ENCODE results near the gene CALCOCO1. TPM values are rescaled to one million over a fixed set of nuclear protein-coding genes. Genes with fewer than 3 reads are reported as not detected.

The CALCOCO1 gene
- total RNA-seq, 1 experiment from 2014 or later, result 48.0 TPM

DNA sequence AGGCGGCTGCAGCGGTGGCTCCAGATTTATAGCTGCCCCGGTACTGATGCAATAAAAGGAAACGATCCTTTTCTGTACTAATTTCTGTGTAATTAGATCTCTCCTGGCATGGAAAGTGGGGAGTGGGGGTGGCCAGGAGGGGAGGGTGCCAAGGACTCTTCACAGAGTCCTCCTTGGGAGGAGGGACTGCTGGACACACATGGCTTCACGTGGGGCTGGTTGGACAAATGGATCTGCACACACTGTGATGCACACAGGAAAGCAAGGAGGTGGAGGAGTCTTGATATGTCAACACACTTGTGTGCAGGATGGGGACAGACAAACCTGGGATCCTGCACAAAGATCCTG lies 27.6 kb downstream of the CALCOCO1 start:
- Histone ChIP-seq H3K27me3 (ENCODE audit: control insufficient read depth, insufficient read depth, low read length) (peaks cover 12% of the 10 kb centered on the region), H3K36me3 (ENCODE audit: control insufficient read depth, insufficient read depth, low read length) (no peaks in the 10 kb centered on the region), H3K4me1 (ENCODE audit: control insufficient read depth, insufficient read depth, low read length) (peaks cover 4% of the 10 kb centered on the region; the same call in 1 of the 2 replicates), H3K27ac (ENCODE audit: low read length) (no peak overlapping the region), H3K9me3 (ENCODE audit: control insufficient read depth, insufficient read depth, low read depth, low read length) (no peaks in the 10 kb centered on the region), H3K4me3 (ENCODE audit: low read depth in 2 of 2, low read length in 2 of 2) (no peak overlapping the region)
- ChIA-PET CTCF (interaction anchor here (0.6 to 1.6 kb wide), 5 partner anchors 9 to 51 kb away, joined by 3 to 9 read pairs (median 3); no protein-coding TSS in a partner anchor), POLR2A (no interaction called here)
- BruUV-seq (replicated peaks), result no TSS peak
- intact Hi-C loops (cut with micrococcal nuclease; ENCODE audit: unreplicated experiment), result loop anchor here (5.0 kb wide), 1 partner anchor 518 kb away; no protein-coding TSS in a partner anchor
- TF ChIP-seq, protein P1, sequence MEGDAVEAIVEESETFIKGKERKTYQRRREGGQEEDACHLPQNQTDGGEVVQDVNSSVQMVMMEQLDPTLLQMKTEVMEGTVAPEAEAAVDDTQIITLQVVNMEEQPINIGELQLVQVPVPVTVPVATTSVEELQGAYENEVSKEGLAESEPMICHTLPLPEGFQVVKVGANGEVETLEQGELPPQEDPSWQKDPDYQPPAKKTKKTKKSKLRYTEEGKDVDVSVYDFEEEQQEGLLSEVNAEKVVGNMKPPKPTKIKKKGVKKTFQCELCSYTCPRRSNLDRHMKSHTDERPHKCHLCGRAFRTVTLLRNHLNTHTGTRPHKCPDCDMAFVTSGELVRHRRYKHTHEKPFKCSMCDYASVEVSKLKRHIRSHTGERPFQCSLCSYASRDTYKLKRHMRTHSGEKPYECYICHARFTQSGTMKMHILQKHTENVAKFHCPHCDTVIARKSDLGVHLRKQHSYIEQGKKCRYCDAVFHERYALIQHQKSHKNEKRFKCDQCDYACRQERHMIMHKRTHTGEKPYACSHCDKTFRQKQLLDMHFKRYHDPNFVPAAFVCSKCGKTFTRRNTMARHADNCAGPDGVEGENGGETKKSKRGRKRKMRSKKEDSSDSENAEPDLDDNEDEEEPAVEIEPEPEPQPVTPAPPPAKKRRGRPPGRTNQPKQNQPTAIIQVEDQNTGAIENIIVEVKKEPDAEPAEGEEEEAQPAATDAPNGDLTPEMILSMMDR (IDR thresholded peaks at IDR 0.05), result no peak
- TF ChIP-seq POLR2AphosphoS5 (IDR thresholded peaks at IDR 0.05; ENCODE audit: low read depth, low read length) (no peak), SIN3A (IDR thresholded peaks at IDR 0.05; ENCODE audit: borderline replicate concordance, insufficient read depth, low read depth, low read length) (no peak)
- DNase-seq (ENCODE audit: low read depth, low spot score) (no peak), ATAC-seq (no peak)
- in situ Hi-C loops (cut with HindIII; ENCODE audit: low pct_unique_long_range_greater_than_20kb, low sequenced_read_pairs), result no loop called here

DNA sequence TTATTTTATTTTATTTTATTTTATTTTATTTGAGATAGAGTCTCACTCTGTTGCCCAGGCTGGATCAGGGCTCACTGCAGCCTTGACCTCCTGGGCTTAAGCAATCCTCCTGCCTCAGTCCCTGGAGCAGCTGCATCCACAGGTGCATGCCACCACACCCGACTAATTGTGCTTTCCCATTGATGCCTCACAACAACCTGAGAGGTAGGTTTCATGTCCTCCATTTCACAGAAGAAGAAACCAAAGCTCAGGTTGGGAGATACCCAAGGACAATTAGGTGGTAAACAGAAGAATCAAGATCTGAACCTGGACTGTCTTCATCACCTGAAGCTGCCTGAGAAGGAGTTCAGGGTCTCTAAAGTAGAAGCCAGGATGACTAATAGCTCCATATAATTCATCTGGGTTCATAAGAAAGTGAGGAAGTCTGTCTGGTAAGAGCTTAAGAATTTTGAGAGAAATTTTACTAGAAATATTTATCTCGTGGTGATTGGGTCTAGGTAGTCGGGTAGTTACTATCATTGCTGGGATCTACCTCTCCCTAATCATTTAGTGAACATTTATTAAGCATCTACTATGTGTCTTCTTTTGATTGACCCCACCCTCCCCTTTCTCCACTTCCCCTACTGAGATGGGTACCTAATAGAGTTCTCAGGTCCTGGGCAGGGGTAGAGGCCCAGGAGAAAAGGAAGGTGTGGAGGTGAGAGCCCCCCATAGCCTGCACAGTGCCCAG lies 28.1 kb downstream of the CALCOCO1 start:
- H3K4me3 ChIP-seq (ENCODE audit: low read depth in 2 of 2, low read length in 2 of 2), result no peak overlapping the region
- peaks cover 12% of the 10 kb centered on the region for H3K27me3 ChIP-seq (ENCODE audit: control insufficient read depth, insufficient read depth, low read length)
- no TSS peak for BruUV-seq (replicated peaks)
- H3K9me3 ChIP-seq (ENCODE audit: control insufficient read depth, insufficient read depth, low read depth, low read length), result no peaks in the 10 kb centered on the region
- intact Hi-C loops (cut with micrococcal nuclease; ENCODE audit: unreplicated experiment), result no loop called here
- DNase-seq (ENCODE audit: low read depth, low spot score) (no peak), ATAC-seq (no peak)
- CTCF ChIA-PET, result interaction anchor here (0.6 to 1.6 kb wide), 4 partner anchors 9 to 285 kb away, joined by 3 to 9 read pairs (median 4); no protein-coding TSS in a partner anchor
- H3K27ac ChIP-seq (ENCODE audit: low read length), result no peak overlapping the region
- in situ Hi-C loops (cut with HindIII; ENCODE audit: low pct_unique_long_range_greater_than_20kb, low sequenced_read_pairs), result no loop called here
- no peaks in the 10 kb centered on the region for H3K36me3 ChIP-seq (ENCODE audit: control insufficient read depth, insufficient read depth, low read length)
- POLR2A ChIA-PET, result no interaction called here
- TF ChIP-seq, protein P2, sequence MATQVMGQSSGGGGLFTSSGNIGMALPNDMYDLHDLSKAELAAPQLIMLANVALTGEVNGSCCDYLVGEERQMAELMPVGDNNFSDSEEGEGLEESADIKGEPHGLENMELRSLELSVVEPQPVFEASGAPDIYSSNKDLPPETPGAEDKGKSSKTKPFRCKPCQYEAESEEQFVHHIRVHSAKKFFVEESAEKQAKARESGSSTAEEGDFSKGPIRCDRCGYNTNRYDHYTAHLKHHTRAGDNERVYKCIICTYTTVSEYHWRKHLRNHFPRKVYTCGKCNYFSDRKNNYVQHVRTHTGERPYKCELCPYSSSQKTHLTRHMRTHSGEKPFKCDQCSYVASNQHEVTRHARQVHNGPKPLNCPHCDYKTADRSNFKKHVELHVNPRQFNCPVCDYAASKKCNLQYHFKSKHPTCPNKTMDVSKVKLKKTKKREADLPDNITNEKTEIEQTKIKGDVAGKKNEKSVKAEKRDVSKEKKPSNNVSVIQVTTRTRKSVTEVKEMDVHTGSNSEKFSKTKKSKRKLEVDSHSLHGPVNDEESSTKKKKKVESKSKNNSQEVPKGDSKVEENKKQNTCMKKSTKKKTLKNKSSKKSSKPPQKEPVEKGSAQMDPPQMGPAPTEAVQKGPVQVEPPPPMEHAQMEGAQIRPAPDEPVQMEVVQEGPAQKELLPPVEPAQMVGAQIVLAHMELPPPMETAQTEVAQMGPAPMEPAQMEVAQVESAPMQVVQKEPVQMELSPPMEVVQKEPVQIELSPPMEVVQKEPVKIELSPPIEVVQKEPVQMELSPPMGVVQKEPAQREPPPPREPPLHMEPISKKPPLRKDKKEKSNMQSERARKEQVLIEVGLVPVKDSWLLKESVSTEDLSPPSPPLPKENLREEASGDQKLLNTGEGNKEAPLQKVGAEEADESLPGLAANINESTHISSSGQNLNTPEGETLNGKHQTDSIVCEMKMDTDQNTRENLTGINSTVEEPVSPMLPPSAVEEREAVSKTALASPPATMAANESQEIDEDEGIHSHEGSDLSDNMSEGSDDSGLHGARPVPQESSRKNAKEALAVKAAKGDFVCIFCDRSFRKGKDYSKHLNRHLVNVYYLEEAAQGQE (IDR thresholded peaks at IDR 0.05; ENCODE audit: insufficient read depth in 1 of 2, low read depth in 2 of 2, low read length in 1 of 2), result no peak
- TF ChIP-seq SIN3A (IDR thresholded peaks at IDR 0.05; ENCODE audit: borderline replicate concordance, insufficient read depth, low read depth, low read length), result no peak
- TF ChIP-seq, protein P1 (IDR thresholded peaks at IDR 0.05), result no peak
- H3K4me1 ChIP-seq (ENCODE audit: control insufficient read depth, insufficient read depth, low read length), result peaks cover 4% of the 10 kb centered on the region; the same call in 1 of the 2 replicates
